GM15510 (cell line): Measurements from ENCODE around the gene CLEC20A.

Experiments used
- POLR2A ChIP-seq: IDR thresholded peaks from 3 replicates; pipeline ENCODE4 v1.6.1; 2011; ENCODE audit warnings: borderline replicate concordance; ENCODE audit not compliant: insufficient read length; ENCODE audit errors: extremely low read depth

CLEC20A gene

DNA sequence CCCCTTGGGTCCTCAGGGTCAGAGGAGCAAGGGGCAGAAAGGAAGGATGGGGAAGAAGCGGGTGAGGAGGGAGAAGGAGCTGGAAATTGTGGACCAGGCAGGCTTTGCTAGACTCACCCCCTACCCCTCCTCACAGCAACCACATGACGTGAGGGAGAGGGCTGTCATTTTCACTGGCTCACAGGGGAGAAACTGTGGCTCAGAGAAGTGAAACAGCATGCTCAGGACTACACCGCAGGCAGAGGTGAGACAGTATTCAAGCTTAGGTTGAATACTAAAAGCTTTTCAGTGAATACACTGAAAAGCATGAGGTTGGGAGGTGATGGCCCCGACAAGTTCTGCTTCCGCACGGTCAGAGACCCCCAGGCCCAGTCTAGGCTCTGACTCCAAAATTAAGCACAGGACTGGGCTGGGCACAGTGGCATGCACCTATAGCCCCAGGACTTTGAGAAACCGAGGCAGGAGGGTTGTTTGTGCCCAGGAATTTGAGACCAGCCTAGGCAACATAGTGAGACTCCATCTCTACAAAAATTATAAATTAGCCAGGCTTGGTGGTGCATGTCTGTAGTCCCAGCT lies 1.2 kb upstream of the CLEC20A start:
- no peak for TF ChIP-seq POLR2A

DNA sequence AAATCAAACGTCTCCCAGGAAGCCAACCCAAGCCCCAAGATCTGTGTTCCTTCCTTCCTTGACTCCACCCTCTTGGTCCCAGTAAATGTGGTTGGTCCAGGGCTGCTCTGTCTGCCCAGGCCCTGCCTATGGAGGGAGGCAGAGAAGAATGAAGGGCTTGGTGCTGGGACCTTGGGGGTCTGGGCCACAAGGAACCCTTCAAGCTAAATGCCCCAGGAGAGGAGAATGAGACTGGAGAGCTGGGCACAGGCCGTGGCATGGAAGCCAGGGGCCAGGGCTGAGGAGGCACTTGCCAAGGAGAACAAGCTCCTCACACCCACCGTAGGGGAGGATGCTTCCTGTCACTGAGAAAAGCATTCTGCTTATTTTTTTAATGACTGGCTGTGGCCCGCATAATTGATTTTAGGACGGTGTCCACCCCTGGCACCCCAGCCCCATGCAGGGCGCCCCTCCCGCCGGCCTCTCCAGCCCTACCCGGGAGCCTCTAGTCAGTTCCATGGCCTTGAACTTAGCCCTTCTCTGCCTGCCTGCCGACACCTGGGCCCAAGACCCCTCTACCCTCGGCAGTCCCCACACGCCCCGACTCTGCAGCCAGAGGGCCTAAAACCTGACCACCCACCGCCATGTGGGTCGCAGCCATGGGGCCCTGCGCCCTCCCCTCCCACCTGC lies 889 bp downstream of the CLEC20A start:
- no peak for TF ChIP-seq POLR2A

- no peak for TF ChIP-seq POLR2A
Observed at GRCh38 chr1:178495158-178495557, 1.6 kb downstream of the CLEC20A start.

- no peak for TF ChIP-seq POLR2A
Observed at GRCh38 chr1:178494569-178494971, 2.2 kb downstream of the CLEC20A start.

- no peak for TF ChIP-seq POLR2A
Observed at GRCh38 chr1:178493301-178493741, 3.4 kb downstream of the CLEC20A start.

DNA sequence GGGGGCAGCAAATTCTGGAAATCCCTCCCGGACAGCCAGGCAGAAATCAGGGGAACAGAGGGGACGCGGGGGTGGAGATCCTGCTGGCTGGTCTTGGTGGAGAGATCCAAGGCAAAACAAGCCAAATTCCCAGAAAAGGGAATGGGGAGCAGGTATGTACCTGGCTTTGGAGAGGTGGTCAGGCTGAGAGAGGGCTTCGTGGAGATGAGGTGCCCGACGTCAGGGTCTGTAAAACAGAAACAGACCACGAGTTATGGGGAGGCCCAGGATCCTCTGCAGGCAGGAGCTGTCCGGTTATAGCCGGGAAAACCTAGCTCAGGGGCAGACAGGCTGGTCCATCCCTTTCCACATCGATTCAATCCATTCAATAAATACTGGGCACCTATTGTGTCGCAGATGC lies 4.4 kb downstream of the CLEC20A start:
- TF ChIP-seq POLR2A, result no peak

DNA sequence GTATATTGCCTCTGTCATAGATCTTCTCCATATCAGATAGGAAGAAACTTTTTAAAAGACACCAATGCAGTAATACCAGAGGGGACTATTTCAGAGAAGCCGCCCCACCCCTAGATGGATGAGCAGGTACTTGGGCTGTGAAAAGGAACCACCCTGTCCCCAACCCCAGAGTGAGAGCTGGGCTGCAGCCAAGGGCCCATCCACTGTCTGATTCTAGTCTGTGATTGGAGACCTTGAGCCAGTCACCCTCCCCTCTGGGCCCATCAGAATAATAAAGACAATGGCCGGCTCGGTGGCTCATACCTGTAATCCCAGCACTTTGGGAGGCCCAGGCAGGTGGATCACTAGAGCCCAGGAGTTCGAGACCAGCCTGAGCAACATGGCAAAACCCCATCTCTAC lies 5.0 kb downstream of the CLEC20A start:
- no peak for TF ChIP-seq POLR2A

GRCh38 chr1:178490967-178491366 lies 5.8 kb downstream of the CLEC20A start:
- no peak for TF ChIP-seq POLR2A

DNA sequence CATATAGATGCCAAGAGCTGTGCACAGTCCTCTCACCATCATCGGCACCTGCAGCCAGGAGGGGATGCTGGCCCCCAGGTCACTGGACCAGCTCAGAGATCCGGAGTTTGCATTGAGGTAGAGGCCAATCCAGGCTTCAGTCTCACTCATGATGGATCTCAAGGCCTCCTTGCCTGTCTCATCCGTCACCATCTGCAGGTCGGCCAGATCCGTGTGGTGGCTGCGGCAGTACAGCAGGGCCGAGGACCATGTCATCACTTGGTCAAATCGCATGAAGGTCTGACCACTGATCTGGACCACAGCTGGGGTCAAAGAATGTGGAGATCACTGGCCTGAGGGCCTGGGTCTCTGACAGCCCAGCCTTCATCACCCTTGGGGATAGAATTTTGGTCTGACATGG lies 6.6 kb downstream of the CLEC20A start:
- no peak for TF ChIP-seq POLR2A

GRCh38 chr1:178489399-178489798 lies 7.4 kb downstream of the CLEC20A start:
- TF ChIP-seq POLR2A, result no peak

DNA sequence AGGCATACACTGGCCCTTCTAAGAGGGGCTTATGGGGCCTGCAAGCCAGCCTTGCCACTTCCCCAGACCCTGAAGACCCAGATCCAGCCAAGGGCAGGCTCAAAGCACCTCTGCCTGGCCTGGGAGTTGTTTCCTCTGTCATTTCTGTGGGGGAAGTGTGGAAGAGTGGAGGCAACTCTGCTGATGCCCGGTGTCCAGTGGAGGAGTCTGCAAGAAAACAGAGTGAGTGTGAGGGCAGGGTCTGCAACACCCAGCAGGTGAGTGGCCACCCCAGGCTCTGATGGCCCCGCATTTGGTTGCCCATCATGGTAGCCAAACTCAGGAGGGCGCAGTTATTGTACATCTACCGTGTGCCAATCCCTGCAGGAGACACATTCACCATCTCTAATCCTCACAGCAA lies 8.4 kb downstream of the CLEC20A start:
- no peak for TF ChIP-seq POLR2A

- TF ChIP-seq POLR2A, result no peak
Observed at GRCh38 chr1:178487070-178487615, 9.6 kb downstream of the CLEC20A start.

DNA sequence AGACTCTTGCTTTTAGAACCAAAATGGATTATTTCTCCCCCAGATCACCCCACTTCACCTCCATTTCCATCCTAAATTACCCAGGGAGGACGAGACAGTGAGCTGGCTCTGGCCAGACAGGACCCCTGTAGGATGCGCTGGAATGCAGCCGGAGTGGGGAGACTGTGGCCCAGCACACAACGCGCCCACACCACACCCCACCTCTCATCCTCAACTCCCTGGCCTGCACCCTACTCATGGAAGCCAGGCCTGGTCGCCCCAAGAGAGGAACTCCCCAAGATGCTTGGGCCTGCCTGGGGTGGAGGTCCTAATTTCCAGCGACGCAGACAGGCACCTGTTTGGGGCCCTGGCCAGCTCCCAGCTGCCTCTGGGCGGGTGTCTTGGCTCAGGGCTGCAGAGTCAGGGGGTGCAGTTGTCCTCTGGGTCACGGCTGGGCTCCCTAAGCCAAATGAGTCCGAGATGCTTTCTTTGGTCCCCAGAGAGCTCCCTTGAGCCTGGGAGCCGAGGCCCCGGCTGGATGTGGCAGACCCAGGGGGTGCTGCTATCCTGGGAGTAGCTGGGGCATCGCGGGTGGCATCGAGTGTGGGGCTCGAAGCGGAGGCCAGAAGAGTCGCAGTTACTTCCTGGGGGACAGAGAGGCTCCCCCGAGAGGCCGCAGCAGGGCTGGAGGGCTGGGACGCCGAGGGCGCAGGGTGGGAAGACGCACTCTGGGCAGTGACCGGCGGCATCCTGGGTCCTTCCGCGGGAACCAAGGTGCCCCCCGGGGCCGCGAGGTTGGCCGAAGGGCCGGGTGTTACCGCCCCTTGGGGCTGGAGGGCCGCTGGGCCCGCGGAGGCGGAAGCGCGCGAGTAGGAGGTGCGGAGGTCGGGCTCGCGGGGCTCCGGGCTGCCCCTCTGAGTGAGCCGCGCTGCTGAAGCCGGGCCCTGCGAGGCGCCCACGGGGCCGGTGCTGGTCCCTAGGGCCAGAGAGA lies 10.4 kb downstream of the CLEC20A start:
- no peak for TF ChIP-seq POLR2A

DNA sequence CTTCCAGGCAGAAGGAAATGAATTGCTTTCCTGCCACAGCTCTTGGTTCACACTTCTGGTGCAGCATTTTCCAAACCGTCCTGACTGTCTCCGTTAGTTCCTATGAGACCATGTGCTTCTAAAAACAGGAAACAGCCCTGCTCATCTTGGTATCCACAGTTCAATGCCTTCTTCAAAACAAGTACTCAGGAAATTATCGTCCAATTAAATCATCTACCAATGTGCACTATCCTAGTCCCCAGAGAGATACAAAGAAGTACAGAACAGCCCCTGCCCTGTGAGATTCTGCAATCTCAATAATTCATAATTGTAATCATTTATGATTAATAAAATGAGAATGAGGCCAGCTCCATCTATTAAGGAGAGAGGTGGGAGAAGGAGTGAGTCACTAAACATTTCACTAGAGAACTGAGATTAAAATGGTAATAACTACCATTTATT lies 11.2 kb downstream of the CLEC20A start:
- TF ChIP-seq POLR2A, result no peak

GRCh38 chr1:178484698-178485225 lies 12.0 kb downstream of the CLEC20A start:
- no peak for TF ChIP-seq POLR2A
